Right ventricle myocardium superior (tissue), 1 donor: ENCODE data around the gene COMTD1. TPM values are rescaled to one million over a fixed set of nuclear protein-coding genes. Genes with fewer than 3 reads are reported as not detected.

Experiments
- ATAC-seq: fragments of 200-7000 bp; cut with Tn5 transposase; one replicate; pipeline ENCODE4 v1.9.1; 2020; ENCODE audit warnings: mild to moderate bottlenecking; ENCODE audit not compliant: poor library complexity
- DNase-seq: peaks from one replicate; pipeline ENCODE4 v3.0.0-alpha.2; 2020
- intact Hi-C: fragments of 100-400 bp; cut with DNase I; formaldehyde crosslinking; loops from one replicate; pipeline ENCODE4 v1.11.2; 2022
- total RNA-seq: library from RNA; stranded (reverse); fragmentation: NEBNext Ultra II Directional; extraction: Animal tissue kit (Norgen Biotek cat#: 25700); gene quantifications from one replicate; pipeline ENCODE4 v1.2.1, GENCODE V29; 2021
- donor health status: DM: no; HTN: yes; CAD: no; lungs with severe emphysema.

Gene COMTD1
- total RNA-seq, 1 donor from 2014 or later = 34.0 TPM

- intact Hi-C loops = no loop called here
- no peak for DNase-seq
- no peak for ATAC-seq
Observed at GRCh38 chr10:75250934-75251333, 15.2 kb upstream of the COMTD1 start.

DNA sequence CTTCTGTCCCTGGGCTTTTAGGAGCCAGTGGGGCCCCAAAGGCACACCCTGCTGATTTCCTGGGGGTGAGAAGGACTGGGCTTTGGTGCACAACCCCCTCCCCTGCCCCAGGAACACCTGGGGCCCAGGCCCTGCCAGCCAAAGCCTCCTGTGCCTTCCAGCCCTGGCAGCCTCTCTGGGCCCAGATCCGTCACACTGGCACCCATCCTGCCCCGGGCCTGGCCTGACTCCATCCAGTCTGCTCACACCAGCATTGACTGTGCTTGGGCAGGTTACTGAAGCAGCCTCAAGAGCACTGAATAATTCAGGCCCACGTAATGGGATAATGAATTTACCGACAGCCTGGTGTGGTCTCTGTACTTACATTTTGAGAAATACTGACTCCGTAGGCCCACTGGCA lies 12.0 kb upstream of the COMTD1 start:
- intact Hi-C loops = no loop called here
- DNase-seq = no peak
- peak; percentile 66 for ATAC-seq

DNA sequence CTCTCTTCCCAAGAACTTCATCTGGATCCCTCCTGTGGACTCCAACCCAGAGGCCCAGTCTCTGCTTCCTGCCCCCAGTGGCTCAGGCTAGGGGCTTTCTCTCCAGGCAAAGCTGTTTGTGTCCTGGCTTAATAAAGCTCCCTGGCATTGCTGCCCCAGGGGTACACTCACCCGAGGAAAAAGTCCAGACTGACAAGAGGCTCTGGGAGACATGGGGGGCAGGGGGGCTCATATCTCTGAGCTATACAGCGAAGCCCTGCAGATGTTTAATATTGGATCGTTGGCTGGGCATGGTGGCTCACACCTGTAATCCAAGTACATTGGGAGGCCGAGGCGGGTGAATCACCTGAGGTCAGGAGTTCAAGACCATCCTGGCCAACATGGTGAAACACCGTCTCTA lies 10.7 kb upstream of the COMTD1 start:
- intact Hi-C loops = no loop called here
- ATAC-seq = no peak

DNA sequence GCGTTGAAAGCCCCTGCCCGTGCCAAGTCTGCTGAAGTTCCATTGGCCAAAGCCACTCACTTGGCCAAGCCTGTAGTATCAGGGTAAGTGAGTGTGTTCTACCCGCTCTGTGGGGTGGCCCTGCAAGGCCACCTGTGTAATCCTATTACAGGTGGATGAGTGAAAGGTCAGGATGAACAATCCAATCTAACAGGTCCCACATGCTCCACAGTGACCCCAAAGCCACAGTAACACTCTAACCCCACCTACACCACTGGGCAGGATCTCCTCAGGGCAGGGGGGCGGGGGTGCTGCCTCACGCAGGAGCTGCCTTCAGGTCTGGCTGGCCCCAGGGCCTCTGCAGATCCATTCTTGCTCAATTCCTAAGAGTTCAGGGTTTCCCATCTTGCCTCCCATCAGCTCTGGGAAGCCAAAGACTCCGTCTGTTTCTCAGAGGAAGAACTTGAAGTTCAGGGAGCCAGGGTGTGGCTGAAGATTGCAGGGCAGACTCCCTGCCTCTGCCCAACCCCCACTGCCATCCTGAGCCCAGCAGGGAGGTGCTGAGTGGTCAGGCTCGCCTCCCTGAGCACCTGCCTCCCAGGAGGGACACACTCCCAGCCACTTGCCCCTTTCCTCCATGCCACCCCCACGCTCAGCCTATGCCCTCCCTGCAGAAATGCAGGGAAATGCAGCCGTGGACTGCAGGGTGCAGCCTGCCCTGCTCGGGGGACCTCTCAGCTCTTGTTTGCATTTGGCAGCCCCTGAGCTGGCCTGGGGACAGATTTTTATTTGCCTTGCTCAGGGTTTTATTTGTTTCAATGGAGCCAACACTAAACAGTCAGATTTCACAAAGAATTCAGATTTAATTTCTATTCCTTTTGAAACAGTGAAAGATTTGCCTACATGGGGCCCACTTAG lies 9.8 kb upstream of the COMTD1 start:
- intact Hi-C loops = no loop called here
- no peak for ATAC-seq

More for the DNA sequence above, 10.7 kb upstream of the COMTD1 start:
- no peak for DNase-seq

DNA sequence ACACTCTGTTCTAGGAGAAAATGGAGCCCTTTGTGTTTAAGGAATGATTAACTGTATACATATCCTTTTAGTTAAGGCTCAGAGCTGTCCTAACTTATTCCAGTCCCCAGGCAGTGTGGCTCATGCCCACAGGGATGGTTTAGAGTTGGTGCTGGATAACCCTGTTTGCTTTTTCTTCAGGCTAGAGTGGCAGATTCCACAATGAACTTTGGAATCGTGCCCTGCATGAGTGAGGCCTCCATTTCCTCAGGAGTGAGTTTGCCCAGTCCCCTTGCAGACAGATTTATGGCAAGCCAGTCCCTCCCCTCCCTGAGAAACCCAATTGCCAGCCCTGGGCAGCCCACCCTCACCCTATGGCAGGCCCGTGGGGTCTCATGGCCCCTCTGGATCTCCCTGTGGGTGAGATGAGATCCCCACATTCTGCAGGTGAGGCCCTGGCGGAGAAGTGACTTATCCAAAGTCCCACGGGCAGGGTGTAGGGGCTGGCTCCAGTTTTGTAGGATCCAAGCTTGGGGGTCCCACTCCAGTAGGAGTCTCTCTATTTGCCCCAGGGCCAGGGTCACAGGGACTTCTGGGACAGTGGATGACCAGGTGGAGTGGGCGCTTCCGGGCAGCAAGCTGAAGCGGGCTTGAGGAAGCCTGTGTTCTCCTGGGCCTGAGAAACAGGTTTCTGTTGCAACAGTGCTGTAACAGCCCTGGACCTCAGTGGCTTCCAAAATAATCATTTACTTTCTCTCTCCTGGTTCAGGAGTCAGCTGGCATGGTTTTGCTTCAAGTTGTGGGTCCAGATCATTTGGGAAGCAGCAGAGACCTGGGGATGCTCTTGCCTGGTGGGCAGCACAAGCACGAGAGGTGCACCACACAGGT lies 9.0 kb upstream of the COMTD1 start:
- DNase-seq (no peak), ATAC-seq (no peak)
- intact Hi-C loops = no loop called here

More for the DNA sequence above, 9.8 kb upstream of the COMTD1 start:
- DNase-seq = no peak

GRCh38 chr10:75243426-75243825 lies 7.7 kb upstream of the COMTD1 start:
- ATAC-seq (no peak), DNase-seq (no peak)
- intact Hi-C loops = no loop called here

GRCh38 chr10:75240329-75241076 lies 4.7 kb upstream of the COMTD1 start:
- ATAC-seq (no peak), DNase-seq (no peak)
- intact Hi-C loops = no loop called here

DNA sequence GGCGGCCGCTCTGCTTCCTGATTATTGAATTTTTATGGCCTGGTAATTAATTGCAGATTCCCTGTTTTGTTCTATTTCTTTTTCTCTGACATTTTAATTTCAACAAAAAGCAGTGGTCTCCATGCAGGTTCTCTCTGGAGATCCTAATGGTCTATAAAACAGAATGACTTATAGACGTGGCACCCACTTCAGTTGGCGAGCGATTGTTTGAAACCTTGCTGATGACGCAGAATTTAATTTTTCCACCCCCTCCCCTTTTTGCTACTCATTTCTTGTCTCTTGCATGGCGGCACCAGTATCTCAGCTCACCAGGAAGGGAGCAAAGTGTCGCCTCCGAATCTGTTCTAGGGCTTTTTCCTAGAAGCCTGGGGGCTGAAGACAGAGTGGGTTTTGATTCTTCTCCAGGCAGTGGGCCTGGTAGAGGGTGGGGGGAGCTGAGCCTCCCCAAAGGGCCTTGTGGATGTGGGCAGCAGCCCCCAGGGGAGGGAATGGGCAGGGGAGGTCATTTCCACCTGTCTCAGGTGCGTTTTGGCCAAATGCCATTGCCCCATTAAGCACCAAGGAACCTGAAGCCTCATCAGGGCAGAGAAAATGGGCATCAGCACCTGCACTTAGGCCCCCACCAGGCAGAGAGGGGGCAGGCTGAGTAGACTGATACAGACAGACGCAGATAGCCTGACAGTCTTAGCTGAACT lies 3.5 kb upstream of the COMTD1 start:
- no peak for DNase-seq
- intact Hi-C loops = loop anchor here (5.0 kb wide), 2 partner anchors 52 to 992 kb away; no protein-coding TSS in a partner anchor
- ATAC-seq = no peak

- ATAC-seq = no peak
- intact Hi-C loops = loop anchor here (5.0 kb wide), 2 partner anchors 51 to 991 kb away; no protein-coding TSS in a partner anchor
- peak; percentile 56 for DNase-seq
Observed at GRCh38 chr10:75238182-75239095, 2.7 kb upstream of the COMTD1 start.

GRCh38 chr10:75236178-75236825 lies 545 bp upstream of the COMTD1 start:
- ATAC-seq (no peak), DNase-seq (no peak)
- intact Hi-C loops = loop anchor here (5.0 kb wide), 2 partner anchors 49 to 989 kb away; no protein-coding TSS in a partner anchor

GRCh38 chr10:75234683-75235374 lies 928 bp downstream of the COMTD1 start:
- ATAC-seq (peak; percentile 21), DNase-seq (no peak)
- intact Hi-C loops = loop anchor here (5.0 kb wide), 3 partner anchors 48 to 988 kb away; partner anchors contain the start of gene SAMD8

DNA sequence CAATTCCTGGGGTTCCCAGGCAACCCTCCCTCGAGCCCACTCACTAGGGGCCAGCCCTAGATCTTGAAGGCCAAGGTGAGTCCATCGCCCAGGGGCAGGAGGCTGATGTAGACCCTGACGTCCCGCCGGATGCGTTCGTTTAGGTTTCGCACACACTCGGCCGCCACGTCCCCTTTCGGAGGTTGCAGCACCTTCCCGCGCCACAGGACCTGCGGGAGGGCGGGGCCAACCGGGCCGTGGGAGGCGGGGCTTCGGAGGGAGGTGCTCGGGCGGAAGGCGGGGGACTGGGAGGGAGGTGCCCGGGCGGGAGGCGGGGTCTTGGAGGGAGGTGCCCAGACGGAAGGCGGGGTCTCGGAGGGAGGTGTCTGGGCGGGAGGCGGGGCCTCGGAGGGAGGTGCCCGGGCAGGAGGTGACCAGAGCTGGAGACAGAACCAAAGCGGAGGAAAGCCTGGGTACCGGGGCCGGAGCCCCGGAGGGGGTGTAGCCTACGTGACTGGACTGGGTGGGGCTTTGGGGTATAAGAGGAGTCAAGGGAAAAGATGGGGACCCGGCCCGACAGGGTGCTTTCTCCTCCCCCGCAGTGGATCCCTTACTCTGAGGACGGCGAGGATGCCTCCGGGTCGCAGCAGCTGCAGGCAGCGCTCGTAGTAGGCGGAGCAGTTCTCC lies 1.6 kb downstream of the COMTD1 start:
- peak; percentile 80 for ATAC-seq
- DNase-seq = peak; percentile 96
- intact Hi-C loops = loop anchor here (5.0 kb wide), 1 partner anchor 122 kb away; the partner anchor contains the start of gene SAMD8

DNA sequence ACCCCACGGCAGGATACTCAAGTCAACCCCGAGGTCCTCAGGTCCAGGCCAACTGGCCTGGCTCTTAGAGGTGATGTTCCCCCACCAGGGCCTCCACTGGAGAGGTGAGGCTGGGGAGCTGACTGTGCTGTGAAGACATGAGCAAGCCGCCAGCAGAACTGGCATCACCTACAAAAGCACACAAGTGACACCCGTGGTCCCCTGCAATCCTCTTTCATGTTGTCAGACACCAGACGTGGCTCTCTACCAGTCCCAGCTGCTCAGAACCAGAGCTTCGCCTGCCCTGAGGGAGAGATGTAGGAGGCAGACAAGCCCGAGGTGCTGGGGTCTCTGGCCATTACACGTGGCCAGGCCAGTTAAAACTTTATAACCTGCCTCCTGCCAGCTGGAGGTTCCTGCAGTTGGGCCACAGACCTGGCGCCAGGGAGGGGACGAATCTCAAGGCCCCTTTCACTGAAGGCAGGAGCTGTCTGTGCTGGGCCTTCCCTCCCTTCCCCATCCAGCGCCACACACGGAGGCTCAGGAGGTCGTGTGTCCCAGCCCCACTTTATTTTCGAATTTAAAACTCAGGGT lies 2.2 kb downstream of the COMTD1 start:
- DNase-seq = no peak
- no peak for ATAC-seq
- intact Hi-C loops = loop anchor here (5.0 kb wide), 1 partner anchor 121 kb away; the partner anchor contains the start of gene SAMD8

DNA sequence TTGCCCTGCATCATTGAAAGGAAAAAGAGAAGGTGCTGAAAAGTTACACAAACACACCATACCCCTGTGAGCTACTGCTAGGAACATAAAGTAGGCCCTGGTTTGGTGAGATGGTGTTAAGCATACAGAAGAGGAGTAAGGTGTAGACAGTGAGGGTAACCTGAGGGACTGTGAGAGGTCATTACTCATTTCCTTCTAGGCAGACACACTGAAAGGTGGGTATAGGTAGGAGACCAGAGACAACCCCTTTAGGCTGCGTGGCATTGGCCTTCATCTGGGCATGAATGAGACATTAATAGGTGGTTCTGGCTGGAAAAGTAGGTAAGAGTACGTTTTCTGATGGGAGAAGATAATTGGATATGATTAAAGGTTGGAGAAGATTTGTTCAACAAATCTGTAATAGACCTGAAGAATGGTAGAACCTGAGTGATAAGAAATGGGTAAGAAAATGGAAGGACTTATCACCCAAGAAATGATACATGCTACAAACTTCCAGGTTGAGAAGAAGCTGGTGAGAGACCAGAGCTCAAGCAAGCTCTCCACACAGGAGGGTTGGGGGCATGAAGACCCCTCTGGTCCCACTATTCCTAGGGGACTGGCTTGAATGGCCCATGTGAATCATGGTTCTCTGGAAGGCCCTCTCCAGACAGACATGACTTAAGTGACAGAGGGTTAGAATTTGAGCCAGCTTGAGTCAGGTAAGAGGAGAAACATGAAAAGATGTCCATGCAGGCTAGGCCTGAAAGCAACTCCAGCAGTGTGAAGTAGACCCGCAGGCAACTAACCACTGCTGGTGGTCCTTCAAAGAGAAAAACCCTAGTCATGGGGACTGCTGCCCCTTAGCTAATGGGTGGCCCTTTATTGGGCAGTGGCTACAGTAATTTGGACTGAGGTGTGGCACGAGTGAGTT lies 3.8 kb downstream of the COMTD1 start:
- ATAC-seq = no peak
- no peak for DNase-seq
- intact Hi-C loops = loop anchor here (5.0 kb wide), 1 partner anchor 120 kb away; the partner anchor contains the start of gene SAMD8
